GM19372 (cell line): ENCODE data around the gene SRRM5.
"Not testable (repeated sequence)": the region's sequence is repeated elsewhere in the genome, so short reads cannot be mapped to it uniquely, and the experiment has no call there.

ENCODE experiments used
- ATAC-seq: cut with Tn5 transposase; IDR thresholded peaks from one replicate; pipeline ENCODE4 v1.9.1; 2021; ENCODE audit warnings: mild to moderate bottlenecking, low read depth, moderate library complexity; ENCODE audit not compliant: unreplicated experiment

Gene SRRM5

DNA sequence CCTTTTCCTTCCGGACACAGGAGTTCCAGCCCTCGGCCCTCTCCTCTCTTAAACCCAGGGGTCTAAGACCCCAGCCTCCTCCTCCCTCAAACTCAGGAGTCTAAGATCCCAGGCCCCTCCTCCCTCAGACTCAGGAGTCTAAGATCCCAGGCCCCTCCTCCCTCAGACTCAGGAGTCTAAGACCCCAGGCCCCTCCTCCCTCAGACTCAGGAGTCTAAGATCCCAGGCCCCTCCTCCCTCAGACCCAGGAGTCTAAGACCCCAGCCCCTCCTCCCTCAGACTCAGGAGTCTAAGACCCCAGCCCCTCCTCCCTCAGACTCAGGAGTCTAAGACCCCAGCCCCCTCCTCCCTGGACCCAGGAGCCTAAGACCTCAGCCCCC lies 23.7 kb downstream of the SRRM5 start:
- ATAC-seq = not testable (repeated sequence)

DNA sequence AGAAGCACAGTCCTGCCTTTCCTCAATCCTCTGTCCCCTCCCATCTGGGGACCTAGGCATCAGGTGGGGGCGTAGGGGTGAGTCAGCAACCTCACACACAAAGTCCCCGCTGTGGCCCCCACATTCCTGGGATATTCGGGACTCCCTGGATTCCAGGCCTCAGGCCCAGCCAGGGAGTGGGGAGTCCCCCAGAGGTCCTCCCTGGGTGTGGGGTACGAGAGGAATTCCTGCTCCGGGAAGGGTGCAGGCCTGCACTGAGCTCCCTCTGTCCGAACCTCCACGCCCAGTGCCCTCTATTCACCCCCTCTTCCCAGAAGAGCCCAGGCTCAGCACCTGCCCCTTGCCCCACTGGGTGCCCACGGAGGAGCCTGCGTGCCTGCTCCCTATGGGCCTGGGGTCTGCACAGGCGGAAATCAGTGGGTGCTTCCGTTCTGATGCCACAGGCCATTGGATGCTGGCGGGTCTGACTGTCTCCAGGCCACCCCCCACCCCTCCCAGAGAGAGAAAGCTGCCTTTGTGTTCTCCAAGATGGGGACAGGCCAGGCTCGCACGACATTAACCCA lies 24.3 kb downstream of the SRRM5 start:
- no peak for ATAC-seq

DNA sequence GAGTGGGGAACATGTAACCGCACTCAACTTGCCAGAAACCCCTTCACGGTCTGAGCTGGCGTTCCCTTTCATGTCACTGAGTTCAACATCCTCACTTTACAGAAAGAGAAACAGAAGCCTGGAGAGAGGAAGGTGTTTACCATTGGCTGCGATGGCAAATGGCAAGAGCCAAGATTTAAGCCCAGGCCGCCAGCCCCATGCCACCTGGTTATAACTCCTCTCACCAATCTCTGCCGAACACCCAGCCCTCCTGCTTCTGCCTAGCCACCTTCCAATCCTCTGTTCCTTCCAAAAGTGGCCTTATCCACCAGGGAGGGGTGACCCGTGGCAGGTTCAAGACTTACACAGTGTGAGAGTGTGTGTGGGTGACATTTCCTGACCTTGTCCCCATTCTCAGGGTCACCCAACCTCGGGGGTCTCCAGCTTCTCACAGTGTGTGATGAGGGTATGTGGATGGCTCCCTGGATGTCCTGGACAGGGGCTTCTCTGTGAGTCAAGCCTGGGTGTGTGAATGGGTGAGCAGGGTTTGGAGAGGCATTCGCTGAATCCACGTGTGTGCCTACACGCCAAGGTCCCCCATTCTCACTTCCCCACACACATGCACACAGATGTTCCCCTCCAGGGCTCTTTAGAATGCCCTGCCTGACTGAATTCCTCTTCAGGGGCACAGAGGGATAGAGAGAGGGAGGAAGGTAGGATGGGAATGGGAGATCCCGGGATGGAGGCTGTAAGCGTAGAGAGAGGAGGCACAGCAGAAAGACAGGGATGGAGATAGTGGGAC lies 26.5 kb downstream of the SRRM5 start:
- ATAC-seq = no peak

DNA sequence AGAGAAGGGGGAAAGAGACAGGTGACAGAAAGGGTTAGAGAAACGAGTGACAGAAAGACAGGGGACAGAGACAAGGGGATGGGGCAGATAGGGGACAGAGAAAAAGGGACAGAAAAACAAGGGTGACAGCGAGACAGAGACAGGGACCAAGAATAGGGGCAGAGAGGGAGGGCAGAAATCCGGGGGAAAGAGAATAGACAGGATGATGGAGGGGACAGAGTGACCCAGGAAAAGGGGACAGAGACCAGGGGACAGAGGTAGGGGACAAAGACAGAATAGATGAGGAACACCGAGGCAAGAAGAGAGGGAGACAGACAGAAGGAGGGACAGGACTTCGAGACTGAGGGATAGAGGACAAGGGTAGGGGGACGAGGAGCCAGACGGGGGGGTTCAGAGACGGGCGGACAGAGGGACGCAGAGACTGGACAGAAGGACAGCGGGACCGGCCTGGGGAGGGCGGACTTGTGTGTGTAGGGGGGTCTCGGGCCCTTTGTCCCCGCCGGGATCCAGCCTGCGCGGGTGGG lies 27.2 kb downstream of the SRRM5 start:
- no peak for ATAC-seq

DNA sequence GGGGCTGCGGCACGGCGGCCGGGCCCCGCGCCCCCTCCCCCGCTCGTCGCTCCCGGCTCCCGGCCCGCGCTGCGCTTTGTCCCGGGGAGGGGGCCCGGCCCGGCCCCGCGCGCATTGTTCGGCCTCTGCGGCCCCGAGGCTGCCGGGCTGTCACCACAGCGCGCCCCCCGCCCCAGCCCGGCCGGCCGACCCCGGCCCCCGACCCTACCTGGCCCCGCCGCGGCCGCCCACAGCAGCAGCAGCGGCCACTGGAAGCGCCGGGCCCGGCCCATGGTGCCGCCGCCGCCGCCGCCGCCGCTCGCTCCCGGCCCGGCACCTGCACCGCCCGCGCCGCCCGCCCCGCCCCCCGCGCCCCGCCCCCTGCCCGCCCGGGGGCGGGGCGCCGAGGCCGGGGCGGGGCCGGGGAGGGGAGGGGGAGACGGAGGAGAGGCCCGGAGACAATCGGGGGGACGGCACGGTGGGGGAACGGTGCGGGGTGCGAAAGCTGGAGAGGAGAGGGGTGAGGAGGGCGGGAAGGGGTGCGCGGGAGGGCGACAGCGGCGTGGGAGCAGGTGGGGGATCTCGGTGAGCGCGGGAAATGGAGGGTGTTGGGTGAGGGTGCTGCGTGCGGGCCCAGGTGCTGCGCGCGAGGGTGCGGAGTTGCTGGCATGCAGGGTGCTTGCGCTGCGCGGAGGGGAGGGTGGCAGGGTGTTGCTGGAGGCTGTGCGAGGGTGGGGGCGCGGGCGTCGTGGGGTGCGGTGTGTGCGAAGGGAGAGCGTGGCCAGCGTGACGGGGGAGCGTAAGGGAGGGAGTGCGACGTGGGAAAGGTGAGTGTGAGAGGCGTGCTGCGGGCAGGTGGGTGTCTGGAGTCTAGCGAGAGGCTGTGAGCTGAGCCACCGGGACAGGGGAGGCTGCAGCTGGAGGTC lies 27.9 kb downstream of the SRRM5 start, which contains the start of gene CADM4:
CADM4 (minus strand) TSS at position 332 of the 905 bp plus-strand sequence; CDS start at position 272, 60 bp downstream.
- ATAC-seq = no peak

DNA sequence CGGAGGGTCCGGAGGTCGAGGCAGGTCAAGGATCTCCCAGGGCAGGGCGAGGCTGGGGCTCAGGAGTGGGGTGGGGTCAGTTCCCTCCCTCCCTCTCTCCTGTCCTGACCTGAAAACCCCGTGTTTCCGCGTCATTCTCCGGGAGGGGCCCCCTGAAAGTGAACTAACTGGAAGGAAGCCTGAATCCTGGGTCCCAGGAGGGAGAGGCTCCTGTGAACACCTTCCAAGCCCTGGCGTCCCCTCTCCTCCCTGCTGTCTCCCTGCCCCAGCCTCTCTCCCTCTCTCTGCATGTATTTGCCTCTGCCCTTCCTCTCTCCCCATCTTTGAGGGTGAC lies 28.5 kb downstream of the SRRM5 start:
- no peak for ATAC-seq

DNA sequence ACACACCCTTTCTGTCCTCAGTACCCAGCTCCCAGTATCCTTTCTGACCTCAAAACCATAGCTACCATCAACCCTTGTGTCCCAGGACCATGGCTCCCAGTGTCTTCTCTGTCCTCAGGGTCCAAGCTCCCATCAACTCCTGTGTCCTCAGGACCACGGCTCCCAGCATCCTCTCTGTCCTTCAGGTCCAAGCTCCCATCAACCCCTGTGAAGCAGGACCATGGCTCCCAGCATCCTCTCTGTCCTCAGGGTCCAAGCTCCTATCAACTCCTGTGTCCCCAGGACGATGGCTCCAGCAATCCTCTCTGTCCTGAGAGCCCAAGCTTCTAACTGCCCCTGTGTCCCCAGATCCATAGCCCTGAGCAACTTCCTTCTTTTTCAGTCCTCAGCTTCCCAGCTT lies 29.4 kb downstream of the SRRM5 start:
- no peak for ATAC-seq

DNA sequence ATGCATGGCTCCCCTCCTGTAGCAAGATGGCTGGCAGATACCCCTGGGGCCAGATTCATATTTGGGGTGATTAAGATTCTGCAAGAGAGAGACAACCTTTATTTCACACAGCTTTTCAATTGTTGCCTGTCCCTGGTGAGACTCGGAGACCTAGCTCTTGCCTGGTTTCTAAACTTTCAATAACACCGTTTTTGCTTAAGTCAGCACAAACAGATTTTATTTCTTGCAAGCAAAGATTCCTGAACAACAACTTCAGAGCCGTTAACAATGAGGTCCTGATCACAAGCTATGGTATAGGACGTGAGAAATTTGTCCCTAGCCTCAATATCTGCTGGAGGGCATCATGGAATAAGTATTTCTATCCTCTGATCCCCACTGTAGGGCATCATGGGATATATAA lies 30.6 kb downstream of the SRRM5 start:
- no peak for ATAC-seq

DNA sequence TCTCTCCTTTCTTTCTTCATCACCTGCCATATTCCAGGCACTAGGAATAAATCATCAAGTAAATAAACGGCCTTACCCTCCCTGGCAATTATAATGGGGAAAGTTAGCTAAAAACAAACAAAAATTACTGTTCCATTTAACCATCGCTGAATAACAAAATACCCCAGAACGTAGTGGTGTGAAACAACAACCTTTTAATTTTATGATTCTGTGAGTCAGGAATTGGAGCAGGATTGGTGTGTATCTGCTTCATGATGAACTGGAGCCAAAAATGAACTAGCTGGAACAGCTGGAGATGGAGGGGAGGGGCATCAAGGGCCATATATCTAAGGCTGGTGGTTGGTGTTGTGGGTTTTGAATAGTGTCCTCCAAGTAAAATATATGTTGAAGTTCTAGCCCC lies 31.4 kb downstream of the SRRM5 start:
- ATAC-seq = no peak

DNA sequence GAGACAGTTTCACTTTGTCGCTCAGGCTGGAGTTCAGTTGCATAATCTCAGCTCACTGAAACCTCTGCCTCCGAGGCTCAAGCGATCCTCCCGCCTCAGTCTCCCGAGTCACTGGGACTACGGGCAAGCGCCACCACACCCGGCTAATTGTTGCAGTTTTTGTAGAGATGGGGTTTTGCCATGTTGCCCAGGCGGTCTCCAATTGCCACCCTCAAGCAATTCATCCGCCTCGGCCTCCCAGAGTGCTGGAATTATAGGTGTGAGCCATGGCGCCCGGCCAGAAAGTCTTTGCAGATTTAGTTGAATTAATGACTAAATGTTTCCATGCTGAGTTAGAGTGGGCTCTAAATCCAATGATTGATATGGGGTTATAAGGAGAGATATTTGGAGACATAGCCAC lies 32.3 kb downstream of the SRRM5 start:
- no peak for ATAC-seq

DNA sequence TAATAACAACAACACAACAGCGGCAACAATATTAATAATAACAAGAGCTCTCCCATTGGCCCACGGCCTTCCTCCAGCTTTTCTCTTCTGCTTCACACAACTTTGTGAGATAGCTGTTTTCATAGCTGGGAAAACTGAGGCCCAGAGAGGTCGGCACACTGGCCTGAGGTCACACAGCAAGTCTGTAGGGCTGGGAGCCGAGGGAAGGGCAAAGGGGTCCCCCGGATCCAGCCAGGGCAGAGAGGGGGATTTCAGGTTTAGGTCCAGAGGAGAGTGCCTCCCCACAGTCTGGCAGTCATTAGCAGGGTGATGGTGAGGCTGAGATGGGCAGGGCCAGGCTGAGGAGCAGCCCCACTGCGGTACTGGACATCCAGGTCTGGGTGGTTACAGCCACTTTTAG lies 36.7 kb downstream of the SRRM5 start:
- no peak for ATAC-seq

DNA sequence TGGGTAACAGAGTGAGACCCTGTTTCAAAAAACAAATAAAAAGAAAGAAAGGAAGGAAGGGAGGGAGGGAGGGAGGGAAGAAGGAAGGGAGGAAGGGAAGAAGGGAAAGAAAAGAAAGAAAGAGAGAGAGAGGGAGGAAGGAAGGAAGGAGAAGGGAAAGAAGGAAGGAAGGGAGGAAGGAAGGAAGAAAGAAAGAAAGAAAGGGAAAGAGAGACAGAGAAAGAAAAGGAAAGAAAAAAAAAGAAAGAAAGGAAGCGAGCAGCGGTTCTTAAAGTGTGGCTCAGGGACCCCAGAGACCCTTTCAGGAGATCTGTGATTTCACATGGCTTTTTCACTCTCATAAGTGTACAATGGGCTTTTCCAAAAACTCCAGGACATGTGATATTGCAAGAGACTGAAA lies 37.6 kb downstream of the SRRM5 start:
- no peak for ATAC-seq

DNA sequence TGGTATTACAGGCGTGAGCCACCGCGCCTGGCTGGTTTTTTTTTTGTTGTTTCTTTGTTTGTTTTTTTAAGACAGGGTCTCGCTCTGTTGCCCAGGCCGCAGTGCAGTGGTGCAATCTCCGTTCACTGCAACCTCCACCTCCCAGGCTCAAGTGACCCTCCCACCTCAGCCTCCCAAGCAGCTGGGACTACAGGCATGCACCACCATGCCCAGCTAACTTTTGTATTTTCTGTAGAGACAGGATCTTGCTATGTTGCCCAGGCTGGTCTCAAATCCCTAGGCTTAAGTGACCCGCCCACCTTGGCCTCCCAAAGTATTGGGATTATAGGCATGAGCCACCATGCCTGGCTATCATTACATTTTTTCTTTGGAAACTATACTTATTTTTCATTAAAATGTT lies 38.4 kb downstream of the SRRM5 start:
- not testable (repeated sequence) for ATAC-seq

DNA sequence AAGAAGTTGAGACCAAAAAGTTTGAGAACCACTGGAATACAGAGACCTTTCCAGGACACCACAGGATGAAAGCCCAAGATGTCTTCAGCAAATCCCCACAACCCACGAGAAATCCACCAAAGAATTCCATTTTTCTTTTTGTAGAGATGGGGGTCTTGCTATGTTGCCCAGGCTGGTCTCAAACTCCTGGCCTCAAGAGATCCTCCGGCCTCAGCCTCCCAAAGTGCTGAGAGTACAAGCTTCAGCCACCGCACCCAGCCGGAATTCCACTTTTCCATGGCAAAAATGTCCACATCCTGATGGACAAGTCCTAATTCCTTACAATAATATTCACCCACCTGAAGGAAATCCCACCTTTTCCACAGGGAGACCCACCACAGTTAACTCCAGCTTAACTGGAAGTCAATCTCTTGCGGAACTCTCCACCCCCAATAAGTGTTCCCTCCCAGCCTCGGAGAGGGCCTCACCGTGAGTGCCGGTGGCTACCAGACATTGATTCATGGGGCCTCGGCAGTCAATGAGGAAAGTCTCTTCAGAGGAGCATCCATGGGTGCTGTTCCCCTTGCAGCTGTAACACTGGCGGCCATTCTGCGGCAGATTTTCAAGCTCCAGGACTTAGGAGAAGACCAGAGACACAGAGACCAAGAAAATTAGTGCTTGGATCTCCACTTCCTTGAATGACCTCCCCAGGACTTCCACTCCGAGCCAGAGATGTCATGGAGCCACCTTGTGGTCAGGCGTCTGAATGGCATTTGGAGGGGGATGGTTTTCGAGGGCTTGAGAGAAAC lies 40.1 kb downstream of the SRRM5 start:
- ATAC-seq = no peak

DNA sequence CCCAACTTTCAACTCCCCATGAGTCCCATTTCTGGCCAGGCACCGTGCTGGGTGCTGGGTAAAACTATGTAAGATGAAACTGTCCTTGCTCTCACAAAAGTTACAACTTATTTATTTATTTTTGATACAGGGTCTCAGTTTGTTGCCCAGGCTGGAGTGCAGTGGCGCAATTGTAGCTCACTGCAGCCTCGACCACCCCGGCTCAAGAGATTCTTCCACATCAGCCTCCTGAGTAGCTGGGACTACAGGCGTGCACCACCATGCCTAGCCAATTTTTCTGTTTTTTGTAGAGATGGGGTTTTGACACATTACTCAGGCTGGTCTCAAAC lies 40.6 kb downstream of the SRRM5 start:
- no peak for ATAC-seq

DNA sequence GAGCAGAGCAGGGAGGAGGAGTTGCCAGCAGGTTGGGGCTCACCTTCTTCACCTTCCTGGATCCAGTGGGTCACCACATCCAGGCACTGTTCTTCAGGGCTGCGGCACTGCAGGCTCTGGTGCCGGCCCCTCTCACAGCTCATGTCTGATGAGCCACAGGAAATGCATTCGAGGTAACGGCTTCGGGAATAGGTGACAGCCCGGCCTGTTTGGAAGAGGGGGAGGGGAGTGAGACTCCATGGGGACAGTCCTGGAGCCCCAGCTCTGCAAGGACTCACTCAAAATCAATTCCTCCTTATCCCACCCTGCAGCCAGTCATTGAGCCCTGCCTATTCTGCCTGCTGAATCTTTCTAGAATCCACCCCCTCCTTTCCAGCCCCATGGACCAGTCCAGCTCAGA lies 44.5 kb downstream of the SRRM5 start:
- ATAC-seq = no peak

DNA sequence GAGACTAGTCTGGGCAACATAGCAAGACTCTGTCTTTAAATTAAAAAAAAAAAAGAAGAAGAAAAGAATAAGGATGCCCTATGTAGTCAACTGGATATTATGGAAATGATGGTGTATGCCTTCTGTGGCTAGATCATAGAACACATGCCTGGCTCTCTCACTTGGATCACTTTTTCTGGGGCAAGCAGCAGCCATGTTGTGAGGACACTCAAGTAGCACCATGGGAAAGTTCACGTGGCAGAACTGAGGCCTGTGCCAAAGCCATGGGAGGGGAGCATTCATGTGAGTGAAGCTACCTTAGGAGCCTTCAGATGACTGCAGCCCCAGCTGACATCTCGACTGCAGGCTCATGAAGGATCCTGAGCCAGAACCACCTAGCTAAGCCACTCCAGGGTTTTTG lies 46.1 kb downstream of the SRRM5 start:
- no peak for ATAC-seq

DNA sequence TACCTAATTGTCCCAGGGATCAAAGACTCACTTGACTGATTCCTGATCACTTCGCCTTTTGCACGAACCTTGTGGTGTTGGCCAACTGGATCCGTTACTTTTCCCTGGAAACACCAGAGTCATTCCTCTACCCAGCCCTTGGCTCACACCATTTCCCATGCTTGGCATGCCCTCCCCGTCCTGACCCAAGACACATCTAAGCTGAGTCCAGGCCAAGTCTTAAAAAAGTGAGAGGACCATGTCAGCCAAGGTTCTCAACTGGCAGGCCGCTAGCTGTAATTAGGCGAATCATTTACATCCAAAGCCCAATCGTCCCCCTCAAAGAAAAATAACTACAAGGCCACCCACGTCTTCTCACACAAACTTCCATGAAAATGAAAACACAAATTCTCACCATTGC lies 46.6 kb downstream of the SRRM5 start:
- ATAC-seq = no peak

DNA sequence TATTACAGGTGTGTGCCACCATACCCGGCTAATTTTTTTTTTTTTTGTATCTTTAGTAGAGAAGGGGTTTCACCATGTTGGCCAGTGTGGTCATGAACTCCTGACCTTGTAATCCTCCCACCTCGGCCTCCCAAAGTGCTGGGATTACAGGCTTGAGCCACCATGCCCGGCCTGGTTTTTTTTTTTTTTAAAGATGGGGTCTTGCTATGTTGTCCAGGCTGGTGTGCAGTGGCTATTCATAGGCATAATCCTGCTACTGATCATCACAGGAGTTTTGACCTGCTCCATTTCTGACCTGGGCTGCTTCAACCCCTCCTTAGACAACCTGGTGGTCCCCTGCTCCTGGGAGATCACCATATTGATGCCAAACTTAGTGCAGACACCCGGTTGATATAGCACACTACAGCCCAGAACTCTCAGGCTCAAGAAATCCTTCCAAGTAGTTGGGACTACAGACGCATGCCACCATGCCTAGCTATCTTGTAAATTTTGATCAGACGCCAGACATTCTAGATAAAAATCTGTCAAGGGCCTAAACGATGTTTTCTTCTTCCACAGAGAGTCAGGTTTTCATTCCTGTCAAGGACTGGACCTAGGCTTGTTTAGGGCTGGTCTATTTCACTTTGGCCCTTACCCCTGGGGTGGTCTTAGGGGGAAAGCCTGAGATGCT lies 48.5 kb downstream of the SRRM5 start:
- ATAC-seq = no peak

DNA sequence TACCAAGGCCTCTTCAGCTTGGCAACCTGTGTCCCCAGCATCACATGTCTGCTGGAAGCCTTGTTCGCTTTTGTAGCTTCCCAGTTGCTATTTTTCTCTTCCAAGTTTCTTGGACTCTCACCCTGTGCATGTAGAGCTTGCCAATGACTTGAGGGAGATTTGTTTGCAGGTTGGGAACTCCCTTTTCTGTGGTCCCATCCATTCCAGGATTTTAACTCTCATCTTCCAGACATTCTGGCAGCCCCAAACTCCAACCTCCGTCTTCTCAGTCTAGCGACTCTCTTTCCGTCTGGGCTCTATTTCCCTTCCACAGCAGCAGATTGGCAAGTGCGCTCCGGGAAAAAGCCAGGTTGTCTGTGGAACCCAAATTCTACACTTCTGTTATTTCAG lies 49.1 kb downstream of the SRRM5 start:
- ATAC-seq = no peak
